Measurements from ENCODE around the gene VAT1L.

VAT1L gene

GRCh38 chr16:77788181-77789084 lies at the start of gene VAT1L:
Gene VAT1L, plus strand, starts transcription at chr16:77788564. Its CDS starts 119 bp downstream, at chr16:77788683.
- peak in 1 of 3 experiments; percentile 7 for DNase-seq (ENCODE audit: low read depth in 3 of 3)

DNA sequence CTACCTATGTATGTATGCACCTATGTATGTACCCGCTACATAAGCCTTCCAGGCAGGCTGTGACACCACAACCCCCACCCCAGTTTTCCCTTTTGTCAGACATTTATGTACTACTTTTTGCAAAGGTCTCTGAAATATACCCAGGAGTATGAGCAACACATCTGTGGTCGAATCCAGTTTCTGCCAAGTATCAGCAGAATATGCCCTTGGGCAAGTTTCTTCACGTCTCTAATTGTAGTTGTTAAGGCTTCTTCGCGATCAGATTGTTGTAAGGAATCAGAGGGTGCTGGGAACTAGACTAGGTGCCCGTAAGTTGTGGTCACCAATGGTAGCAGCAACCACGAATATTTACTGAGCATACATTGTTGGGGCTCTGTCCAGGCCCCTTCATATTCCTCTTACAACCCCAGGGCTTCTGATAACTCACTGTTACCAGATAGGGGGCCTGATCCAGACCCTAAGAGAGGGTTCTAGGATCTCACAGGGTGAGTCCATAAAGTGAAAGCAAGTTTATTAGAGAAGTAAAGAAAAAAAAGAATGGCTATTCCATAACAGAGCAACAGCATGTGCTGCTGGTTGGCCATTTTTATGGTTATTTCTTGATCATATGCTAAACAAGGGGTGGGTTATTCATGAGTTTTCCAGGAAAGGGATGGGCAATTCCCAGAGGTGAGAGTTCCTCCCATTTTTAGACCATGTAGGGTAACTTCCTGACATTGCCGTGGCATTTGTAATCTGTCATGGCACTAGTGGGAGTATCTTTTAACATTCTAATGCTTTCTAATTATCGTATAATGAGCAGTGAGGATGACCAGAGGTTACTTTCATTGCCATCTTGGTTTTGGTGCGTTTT lies 49.4 kb upstream of the VAT1L start:
- no peak for DNase-seq (ENCODE audit: low read depth in 3 of 3)

GRCh38 chr16:77739559-77739892 lies 48.8 kb upstream of the VAT1L start:
- no peak for DNase-seq (ENCODE audit: low read depth in 3 of 3)

DNA sequence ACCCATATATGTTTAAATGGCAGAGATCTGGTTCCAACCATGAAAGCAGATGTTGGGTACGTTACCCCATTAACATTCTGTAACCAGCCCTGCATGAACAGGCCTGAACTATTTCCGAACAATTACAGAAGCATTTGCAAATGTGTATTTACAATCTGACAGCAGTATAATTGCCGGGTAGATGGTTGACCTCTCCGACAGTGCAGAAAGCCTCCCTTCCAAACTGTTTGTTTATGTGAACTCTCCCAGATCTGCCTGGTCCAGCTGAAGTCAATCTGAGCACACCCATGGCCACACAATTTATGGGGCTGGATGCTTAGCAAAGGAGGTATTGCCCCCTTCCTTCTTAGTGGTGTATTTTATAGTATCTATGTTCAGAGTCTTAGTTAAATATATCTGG lies 44.2 kb upstream of the VAT1L start:
- DNase-seq (ENCODE audit: low read depth in 3 of 3): no peak

DNA sequence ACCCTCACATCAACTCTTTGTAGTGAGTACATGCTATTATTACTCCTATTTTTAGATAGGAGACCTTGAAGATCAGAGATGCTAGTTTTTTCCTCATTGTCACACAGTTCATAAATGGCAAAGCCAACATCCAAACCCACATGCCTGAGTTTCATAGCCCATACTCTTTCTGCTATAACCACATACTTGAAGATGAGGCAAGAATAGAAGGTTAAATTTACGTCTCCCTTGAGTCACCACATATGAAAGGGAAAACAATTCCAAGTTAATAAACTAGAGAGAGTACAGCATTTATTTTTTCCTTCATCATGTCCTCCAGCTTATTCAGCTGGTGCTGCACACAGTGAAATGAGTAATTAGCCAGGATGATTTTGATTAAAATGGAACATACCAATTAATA lies 42.4 kb upstream of the VAT1L start:
- no peak for DNase-seq (ENCODE audit: low read depth in 3 of 3)

GRCh38 chr16:77748421-77749005 lies 39.9 kb upstream of the VAT1L start:
- no peak for DNase-seq (ENCODE audit: low read depth in 3 of 3)

GRCh38 chr16:77749415-77749814 lies 38.9 kb upstream of the VAT1L start:
- DNase-seq (ENCODE audit: low read depth in 3 of 3): no peak

- no peak for DNase-seq (ENCODE audit: low read depth in 3 of 3)
Measured at GRCh38 chr16:77758046-77758445, 30.3 kb upstream of the VAT1L start.

- no peak for DNase-seq (ENCODE audit: low read depth in 3 of 3)
Measured at GRCh38 chr16:77758508-77758907, 29.9 kb upstream of the VAT1L start.

GRCh38 chr16:77759201-77759600 lies 29.2 kb upstream of the VAT1L start:
- DNase-seq (ENCODE audit: low read depth in 3 of 3): no peak

DNA sequence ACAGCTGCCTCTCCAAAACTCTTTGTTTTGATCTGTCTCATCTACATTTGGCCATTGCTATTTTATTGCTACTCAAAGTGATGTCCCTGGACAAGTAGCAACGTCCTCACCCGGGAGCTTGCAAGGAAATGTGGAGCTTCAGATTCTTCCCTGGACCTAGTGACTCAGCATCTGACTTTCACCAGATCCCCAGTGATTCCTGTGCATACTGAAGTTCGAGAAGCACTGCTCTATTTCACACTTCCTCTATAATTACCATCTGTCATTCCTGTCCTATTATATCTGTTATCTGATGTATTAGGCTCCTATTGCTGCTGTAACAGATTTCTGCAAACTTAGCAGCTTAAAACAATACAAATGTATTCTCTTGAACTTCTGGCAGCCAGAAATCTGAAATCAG lies 28.5 kb upstream of the VAT1L start:
- DNase-seq (ENCODE audit: low read depth in 3 of 3): no peak

DNA sequence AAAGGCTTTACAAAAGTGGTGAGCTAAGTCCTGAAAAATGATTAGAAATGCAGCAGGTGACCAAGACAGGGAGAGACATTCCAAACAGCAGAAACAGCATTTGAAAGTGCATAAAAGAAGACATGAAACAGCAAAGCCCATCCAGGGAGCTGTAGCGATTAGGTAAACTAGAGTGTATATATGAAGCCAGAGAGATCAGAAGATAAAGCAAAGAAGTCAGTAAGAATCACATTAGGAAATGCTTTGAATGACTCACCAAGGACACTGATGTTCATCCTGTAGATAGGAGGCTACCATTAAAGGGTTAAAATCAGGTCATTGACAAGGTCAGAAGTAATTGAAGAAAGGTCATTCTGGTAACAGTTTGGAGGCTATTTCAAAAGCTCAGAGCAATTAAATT lies 27.6 kb upstream of the VAT1L start:
- no peak for DNase-seq (ENCODE audit: low read depth in 3 of 3)

DNA sequence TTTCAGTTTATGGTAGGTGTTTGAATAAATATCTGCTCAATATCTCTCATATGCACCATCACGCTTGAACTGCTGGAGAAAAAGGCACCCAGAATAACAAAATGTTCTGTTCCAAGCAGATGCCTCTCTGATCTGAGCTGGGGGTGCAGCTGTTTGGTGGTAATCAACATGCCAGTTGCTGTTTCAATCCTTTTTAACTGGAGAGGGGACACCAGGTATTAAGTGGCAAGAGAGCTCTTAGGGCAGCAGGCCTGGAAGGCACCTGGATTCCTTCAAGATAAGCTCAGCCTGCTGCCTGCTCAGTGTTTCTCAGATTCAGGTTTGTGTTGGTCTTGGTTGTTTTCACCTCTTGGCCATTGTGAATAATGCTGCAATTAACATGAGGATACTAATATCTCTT lies 27.2 kb upstream of the VAT1L start:
- DNase-seq (ENCODE audit: low read depth in 3 of 3): no peak

DNA sequence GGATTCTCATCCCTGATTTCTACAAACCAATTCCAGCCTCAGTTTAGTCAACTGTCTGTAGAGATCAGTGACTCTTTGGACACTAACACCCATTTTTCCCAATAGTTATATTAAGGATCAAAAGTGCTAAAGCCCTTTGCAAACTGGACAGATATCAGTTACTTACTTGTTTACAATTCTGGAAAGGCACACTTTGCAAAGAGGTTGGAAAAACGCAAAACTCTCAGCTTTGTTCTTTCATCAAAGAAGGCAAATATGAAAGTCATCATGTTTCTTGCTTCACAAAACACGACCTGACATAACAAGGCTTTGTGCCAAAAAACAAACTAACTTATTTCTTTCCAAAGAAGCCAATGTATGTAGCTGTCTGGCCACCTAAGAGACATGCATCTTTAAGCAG lies 26.1 kb upstream of the VAT1L start:
- no peak for DNase-seq (ENCODE audit: low read depth in 3 of 3)

DNA sequence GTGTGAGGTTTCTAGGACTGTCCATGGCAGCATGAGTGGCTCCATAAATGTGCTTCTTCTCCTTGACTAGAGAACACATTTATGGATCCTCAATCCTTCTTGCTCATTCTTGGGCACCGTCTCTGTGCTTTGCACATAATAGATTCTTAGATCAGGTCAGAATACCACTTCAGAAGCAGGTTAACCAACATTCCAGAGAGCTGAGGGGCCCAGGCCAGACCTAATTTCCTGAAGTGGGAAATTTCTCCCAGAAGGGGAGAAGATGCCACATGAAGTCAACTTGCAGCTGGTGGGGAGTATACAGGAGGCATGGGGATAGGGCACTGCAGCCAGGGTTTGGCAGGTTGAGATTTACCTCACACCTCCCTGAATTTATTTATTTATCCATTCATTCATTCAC lies 24.4 kb upstream of the VAT1L start:
- no peak for DNase-seq (ENCODE audit: low read depth in 3 of 3)

- no peak for DNase-seq (ENCODE audit: low read depth in 3 of 3)
Measured at GRCh38 chr16:77767211-77767610, 21.2 kb upstream of the VAT1L start.

- DNase-seq (ENCODE audit: low read depth in 3 of 3): no peak
Measured at GRCh38 chr16:77767826-77768225, 20.5 kb upstream of the VAT1L start.

GRCh38 chr16:77775911-77776909 lies 12.2 kb upstream of the VAT1L start:
- DNase-seq (ENCODE audit: low read depth in 3 of 3): no peak

- no peak for DNase-seq (ENCODE audit: low read depth in 3 of 3)
Measured at GRCh38 chr16:77777745-77778144, 10.6 kb upstream of the VAT1L start.

DNA sequence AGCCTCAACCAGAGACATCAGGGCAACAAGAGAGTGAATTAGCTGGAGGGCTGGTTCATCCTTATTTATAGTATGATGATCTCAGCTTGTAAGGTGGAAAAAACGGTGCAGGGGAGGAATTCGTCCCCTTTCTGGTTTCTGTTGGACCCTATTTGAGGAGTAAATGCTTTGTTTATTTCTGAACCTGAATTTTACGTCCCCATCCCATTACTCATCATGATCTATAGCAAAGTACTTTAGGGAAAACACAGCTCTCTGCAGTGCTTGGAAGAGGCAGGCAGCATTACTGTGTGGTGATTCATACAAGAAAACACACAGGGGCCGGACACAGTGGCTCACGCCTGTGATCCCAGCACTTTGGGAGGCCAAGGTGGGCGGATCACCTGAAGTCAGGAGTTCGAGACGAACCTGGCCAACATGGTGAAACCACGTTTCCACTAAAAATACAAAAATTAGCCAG lies 8.0 kb upstream of the VAT1L start:
- DNase-seq (ENCODE audit: low read depth in 3 of 3): no peak

- DNase-seq (ENCODE audit: low read depth in 3 of 3): no peak
Measured at GRCh38 chr16:77781091-77781490, 7.3 kb upstream of the VAT1L start.
